LHCN-M2 (cell line): ENCODE measurements around the gene BCAS3. TPM values are rescaled to one million over a fixed set of nuclear protein-coding genes. Genes with fewer than 3 reads are reported as not detected.
A peak's percentile ranks its signal among the peaks of the same experiment; 100 is the strongest.
"Not testable (repeated sequence)": the region's sequence is repeated elsewhere in the genome, so short reads cannot be mapped to it uniquely, and the experiment has no call there.

ENCODE experiments used
- DNase-seq: peaks from one replicate; pipeline ENCODE4 v3.0.0-alpha.2; 2012; ENCODE audit warnings: low read depth
- total RNA-seq: library from RNA; depleted of rRNA; stranded (reverse); fragments of >200 nt; gene quantifications from 2 replicates; pipeline ENCODE4 v1.2.3, GENCODE V29; 2014

The BCAS3 gene
- total RNA-seq, 1 experiment from 2014 or later: 6.9 TPM

GRCh38 chr17:60933739-60934138, 256.1 kb downstream of the BCAS3 start:
- no peak for DNase-seq

DNA sequence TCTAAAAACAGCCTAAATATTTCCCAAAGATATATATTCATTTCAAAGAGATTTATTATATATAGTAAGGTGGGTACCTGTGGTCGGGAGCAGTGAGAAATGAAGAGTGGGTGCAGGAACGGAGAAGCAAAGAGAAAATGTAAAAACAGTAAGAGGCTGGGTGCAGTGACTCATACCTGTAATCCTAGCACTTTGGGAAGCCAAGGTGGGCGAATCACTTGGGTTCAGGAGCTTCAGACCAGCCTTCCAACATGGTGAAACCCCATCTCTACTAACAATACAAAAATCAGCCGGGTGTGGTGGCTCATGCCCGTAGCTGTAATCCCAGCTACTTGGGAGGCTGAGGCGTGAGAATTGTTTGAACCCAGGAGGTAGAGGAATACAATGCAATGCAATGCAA, 257.1 kb downstream of the BCAS3 start:
- no peak for DNase-seq

GRCh38 chr17:60935991-60936390, 258.3 kb downstream of the BCAS3 start:
- not testable (repeated sequence) for DNase-seq

GRCh38 chr17:60939318-60939717, 261.7 kb downstream of the BCAS3 start:
- no peak for DNase-seq

DNA sequence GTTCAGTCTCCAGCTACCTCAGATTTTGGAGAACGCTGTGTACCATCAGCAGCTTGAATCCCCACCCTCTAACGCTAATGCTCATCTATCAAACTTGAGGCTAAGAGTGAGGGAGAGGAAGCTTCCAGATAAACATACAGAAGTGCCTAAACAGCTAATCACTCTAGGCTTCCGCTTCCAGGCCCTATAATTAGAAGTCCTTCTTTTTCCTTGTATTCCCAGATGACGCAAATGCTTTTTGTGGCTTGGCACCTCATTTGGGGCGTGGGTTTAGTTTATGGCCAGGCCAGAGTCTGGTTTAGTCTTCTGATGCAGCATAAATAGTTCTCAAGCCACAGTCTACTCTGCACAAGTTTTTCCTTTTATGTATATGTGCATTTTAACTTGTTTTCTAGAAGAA, 263.4 kb downstream of the BCAS3 start:
- DNase-seq: peak; percentile 83

DNA sequence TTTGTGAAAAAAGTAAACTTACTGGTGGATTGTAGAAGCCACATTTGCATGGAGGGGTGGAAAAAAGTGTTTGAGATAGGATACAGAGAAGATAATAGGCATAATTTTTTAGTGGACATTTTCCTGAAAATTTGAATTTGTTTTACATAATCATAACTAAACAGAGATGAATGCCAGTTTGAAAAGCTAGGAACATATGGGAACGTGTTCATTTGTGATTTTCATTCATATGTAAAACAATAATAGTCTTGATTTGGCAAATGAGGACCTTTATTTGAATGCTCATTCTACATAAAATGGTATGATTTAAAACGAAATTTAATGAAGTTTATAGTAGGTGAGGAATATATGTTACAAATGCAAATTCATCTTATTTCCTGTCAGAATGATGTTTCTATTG, 263.9 kb downstream of the BCAS3 start:
- DNase-seq: no peak

- DNase-seq: no peak
Measured at GRCh38 chr17:60944751-60945150, 267.1 kb downstream of the BCAS3 start.

GRCh38 chr17:60947100-60947499, 269.4 kb downstream of the BCAS3 start:
- DNase-seq: peak; percentile 57

DNA sequence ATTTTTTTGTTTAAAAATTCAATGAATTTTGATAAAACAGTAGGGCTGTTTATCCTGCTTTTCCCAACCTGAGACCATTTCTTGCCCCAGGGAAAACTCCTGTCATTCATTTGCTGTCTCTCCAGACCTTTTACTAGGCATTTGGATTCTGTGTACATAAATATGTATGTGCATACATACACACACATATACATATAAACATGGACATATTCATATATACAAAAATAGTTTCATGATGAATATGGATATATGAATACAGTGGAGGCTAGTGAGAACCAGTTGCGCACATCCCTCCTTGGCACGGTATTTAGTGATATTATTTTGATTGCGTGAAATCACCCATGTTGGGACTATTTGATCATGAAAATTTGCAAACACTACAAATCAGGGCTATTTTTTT, 269.9 kb downstream of the BCAS3 start:
- no peak for DNase-seq

GRCh38 chr17:60952747-60953146, 275.1 kb downstream of the BCAS3 start:
- no peak for DNase-seq

DNA sequence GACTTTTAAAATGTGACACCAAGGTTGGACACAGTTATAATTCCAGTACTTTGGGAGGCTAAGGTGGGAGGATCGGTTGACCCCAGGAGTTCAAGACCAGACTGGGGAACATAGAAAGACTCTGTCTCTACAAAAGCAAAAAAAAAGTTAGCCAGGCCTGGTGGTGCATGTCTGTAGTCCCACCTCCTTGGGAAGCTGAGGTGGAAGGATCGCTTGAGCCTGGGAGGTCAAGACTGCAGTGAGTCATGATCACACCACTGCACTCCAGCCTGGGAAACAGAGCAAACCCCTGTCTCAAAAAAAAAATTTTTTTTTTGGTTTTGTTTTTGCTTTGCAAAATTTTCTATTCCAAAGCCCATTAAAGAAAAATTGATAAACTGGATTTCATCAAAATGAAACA, 281.4 kb downstream of the BCAS3 start:
- DNase-seq: peak; percentile 55

- DNase-seq: peak; percentile 47
Measured at GRCh38 chr17:60959696-60960095, 282.0 kb downstream of the BCAS3 start.

- DNase-seq: no peak
Measured at GRCh38 chr17:60960398-60961065, 282.9 kb downstream of the BCAS3 start.

GRCh38 chr17:60964160-60964559, 286.5 kb downstream of the BCAS3 start:
- DNase-seq: no peak

DNA sequence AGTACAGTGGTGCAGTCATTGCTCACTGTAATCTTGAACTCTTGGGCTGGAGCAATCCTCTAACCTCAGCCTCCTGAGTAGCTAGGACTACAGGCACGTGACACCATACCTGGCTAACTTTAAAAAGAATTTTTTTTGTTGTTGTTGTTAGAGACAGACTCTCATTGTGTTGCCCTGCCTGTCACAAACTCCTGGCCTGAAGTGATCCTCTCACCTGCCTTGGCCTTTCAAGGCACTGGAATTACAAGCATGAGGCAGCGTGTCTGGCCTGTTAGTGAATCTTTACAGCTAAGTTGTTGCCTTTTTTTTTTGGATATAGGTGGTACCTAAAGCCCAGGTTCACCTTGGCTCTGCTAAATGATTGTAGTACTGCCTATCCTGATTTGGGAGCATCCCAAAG, 290.6 kb downstream of the BCAS3 start:
- DNase-seq: no peak

DNA sequence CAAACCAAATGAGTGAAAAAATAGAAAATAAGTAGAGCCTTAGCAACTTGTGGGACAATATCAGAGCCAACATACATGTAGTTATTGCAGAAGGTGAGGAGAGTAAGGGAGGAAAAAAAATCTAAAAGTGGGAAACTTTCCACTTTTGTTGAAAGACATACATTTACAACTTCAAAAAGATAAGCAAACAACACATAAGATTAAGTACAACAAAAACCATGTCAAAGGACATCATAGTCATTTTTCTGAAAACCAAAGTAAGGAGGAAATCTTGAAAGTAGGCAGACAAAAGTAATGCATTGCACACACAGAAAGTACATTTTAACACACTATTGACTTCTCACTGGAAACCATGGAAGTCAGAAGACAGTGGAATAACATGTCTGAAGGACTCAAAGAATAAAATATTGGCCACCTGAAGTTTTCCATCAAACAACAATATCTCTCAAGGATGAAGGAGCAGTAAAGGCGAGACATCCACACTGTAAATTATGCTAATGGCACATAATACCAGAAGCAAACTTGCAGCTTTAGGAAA, 291.9 kb downstream of the BCAS3 start:
- DNase-seq: no peak

DNA sequence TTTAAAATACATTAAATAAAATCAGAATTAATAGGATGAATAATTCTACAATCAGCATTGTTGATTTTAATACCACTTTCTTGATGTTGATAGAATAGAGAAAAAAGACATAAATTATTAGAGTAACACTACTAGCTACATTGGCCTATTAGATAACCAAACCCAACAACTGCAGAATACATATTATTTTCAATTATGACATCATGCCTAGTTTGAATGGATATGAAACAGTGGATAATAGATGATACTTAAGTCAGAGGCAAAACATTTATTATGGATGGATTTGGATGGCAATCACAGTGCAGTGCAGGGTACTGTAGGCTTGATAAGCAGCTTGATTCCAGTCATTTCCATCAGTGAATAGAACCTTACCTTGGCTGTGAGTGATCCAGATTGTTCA, 293.1 kb downstream of the BCAS3 start:
- no peak for DNase-seq

DNA sequence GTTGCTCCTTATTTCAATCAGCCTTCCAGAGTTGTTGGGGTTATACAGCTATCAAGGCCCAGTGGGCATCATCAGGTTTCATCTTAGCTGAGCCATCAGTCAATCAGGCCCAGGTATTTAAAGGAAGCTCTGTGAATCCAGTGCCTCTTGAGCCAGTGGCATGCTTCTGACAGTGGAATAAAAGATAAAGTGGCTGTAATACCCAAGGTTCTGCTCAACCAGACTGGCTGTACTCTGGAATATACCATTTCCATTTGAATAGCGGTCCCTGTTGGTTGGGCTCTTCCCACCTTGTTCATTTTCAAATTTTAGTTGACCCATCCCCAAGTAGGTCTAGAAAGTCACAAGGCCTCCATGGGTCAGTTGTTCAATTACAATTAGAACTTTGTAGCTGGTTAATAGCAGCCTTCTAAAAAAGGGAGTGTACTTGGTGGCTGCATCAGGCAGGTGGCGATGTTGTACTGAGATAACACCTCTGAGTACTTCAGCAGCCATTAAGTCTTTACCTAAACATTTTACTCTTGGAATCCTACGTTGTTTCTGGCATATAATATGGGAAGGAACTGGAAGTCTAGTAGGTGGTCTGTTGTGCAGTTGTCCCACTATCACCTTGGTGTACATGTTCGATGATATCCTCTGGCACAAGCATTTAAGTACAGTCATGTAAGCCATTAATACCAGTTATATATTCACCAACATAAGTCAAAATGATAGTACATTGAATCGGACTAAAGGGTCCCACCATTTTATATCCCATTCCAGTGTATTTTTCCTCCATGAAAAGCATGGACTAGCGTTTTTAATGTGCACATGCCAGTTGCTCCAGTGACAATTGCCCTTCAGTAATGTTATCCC, 294.1 kb downstream of the BCAS3 start:
- peak; percentile 38 for DNase-seq

GRCh38 chr17:60976861-60977260, 299.2 kb downstream of the BCAS3 start:
- not testable (repeated sequence) for DNase-seq

DNA sequence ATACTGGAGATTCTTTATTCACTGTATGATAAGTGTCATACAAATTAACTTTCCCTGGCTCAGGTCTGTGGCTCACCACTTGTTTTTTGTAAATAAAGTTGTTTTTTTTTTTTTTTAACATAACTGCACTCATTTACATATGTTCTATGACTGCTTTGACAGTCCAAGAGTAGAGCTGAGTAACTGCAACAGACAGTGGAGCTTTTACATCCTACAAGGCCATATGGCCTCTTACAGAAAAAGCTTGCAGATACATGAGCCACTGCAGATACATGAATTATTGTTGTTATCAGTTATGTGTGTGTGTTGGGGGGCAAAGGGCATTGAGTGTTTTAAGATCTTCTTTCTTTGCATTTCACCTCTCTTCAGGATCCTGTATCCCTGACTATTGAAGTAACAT, 311.7 kb downstream of the BCAS3 start:
- no peak for DNase-seq

- no peak for DNase-seq
Measured at GRCh38 chr17:60989846-60990245, 312.2 kb downstream of the BCAS3 start.

- no peak for DNase-seq
Measured at GRCh38 chr17:60993497-60993896, 315.8 kb downstream of the BCAS3 start.

DNA sequence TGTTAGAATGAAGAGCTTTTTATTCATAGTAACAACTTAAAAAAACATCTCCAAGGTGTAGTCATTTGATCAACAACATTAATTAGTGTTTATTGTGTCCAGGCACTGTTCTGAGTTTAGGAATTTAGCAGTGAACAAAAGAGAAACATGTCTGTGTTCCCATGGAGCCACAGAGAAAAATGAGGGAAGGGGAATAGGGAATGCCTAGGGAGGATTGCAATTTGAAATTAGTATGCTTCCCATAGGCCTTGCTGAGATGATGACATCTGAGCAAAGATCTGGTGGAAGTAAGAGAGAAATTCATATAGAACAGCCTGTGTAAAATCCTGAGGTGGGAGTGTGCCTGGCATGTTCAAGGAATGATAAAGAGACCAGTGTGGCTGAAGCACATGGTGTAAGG, 318.0 kb downstream of the BCAS3 start:
- DNase-seq: no peak
